ENCODE measurements around the gene KDELR3. TPM values are rescaled to one million over a fixed set of nuclear protein-coding genes. Genes with fewer than 3 reads are reported as not detected.

KDELR3 gene
- total RNA-seq, 1 experiment from 2014 or later: 7.3 TPM

- no peak for TF ChIP-seq CTCF (conservative IDR thresholded peaks at IDR 0.05)
- Histone ChIP-seq H3K79me2 (ENCODE audit: insufficient read depth, low read length) (peaks cover 12% of the 10 kb centered on the region; the same call in 1 of the 2 replicates), H3K9me3 (ENCODE audit: control insufficient read depth, low read depth, low read length) (no peaks in the 10 kb centered on the region), H2BK120ac (ENCODE audit: low read depth, low read length, poor library complexity, severe bottlenecking) (no peak overlapping the region), H4K20me1 (ENCODE audit: control insufficient read depth, insufficient read depth, insufficient read length) (no peaks in the 10 kb centered on the region), H3K23ac (ENCODE audit: insufficient read length, low read depth, low read length) (no peak overlapping the region), H2BK20ac (ENCODE audit: low read depth, low read length, poor library complexity, severe bottlenecking) (no peak overlapping the region), H3K79me1 (ENCODE audit: insufficient read depth, low read depth, low read length, poor library complexity, severe bottlenecking) (peaks cover 7% of the 10 kb centered on the region), H3K56ac (ENCODE audit: insufficient read length, low read depth, low read length) (no peak overlapping the region), H2BK12ac (ENCODE audit: insufficient read length, low read depth, low read length) (no peak overlapping the region), H3T11ph (ENCODE audit: low read length) (no peak overlapping the region), H3K23me2 (ENCODE audit: insufficient read length, low read depth, low read length, poor library complexity, severe bottlenecking) (no peaks in the 10 kb centered on the region), H2AFZ (ENCODE audit: low read length) (no peak overlapping the region), H4K5ac (ENCODE audit: insufficient read length, low read depth, low read length) (no peak overlapping the region), H3K18ac (ENCODE audit: insufficient read length, low read depth, low read length) (no peak overlapping the region), H3K9ac (ENCODE audit: extremely low read depth, insufficient read length, low read length) (no peak overlapping the region), H2AK5ac (ENCODE audit: insufficient read length, low read length) (no peak overlapping the region), H3K4ac (ENCODE audit: low read depth, low read length) (no peak overlapping the region), H3K4me1 (ENCODE audit: insufficient read depth, low read length) (no peaks in the 10 kb centered on the region), H3K27me3 (ENCODE audit: insufficient read depth, low read length) (no peaks in the 10 kb centered on the region), H3K14ac (ENCODE audit: insufficient read depth, low read length) (no peak overlapping the region), H2BK5ac (ENCODE audit: insufficient read length, low read length) (no peak overlapping the region), H3K4me2 (ENCODE audit: insufficient read depth, insufficient read length, low read length) (no peak overlapping the region), H3K27ac (ENCODE audit: insufficient read length, low read depth, low read length) (no peak overlapping the region), H4K91ac (ENCODE audit: insufficient read length, low read depth, low read length) (no peak overlapping the region), H4K8ac (replicated peaks; ENCODE audit: insufficient read length, low read depth, low read length) (no peak overlapping the region), H2BK15ac (ENCODE audit: low read depth, low read length) (no peak overlapping the region)
- no CpG with 5 or more reads among the region's 3 CpGs for WGBS (ENCODE audit: extremely low coverage, insufficient read length, low lambda C conversion rate)
- DNase-seq: no peak
- 0 out of 7 replicates have a peak overlapping the region, but pooled peaks of 1 of the 3 experiments have one; percentile 51 for H3K27ac Mint-ChIP-seq
- peaks cover 75 to 98% (median 95%) of the 10 kb centered on the region in 3 experiments for H3K36me3 Mint-ChIP-seq (ENCODE audit: insufficient read depth in 1 of 3, low read depth in 3 of 3)
- H3K4me3 Mint-ChIP-seq: no peak overlapping the region
- no peaks in the 10 kb centered on the region for H3K9me3 Mint-ChIP-seq
- H3K4me1 Mint-ChIP-seq: peaks cover 12 to 16% of the 10 kb centered on the region in 2 experiments
- H3K27me3 Mint-ChIP-seq (ENCODE audit: low read depth): no peaks in the 10 kb centered on the region
Observed at GRCh38 chr22:38497869-38498268, 30.0 kb downstream of the KDELR3 start.

All from H9 (cell line).